Fibroblast of skin of right quadriceps (primary cell): ENCODE data around the gene NEAT1.

Source experiments
- DNase-seq: peaks from one replicate; pipeline ENCODE4 v3.0.0-alpha.2; 2013

NEAT1 gene

DNA sequence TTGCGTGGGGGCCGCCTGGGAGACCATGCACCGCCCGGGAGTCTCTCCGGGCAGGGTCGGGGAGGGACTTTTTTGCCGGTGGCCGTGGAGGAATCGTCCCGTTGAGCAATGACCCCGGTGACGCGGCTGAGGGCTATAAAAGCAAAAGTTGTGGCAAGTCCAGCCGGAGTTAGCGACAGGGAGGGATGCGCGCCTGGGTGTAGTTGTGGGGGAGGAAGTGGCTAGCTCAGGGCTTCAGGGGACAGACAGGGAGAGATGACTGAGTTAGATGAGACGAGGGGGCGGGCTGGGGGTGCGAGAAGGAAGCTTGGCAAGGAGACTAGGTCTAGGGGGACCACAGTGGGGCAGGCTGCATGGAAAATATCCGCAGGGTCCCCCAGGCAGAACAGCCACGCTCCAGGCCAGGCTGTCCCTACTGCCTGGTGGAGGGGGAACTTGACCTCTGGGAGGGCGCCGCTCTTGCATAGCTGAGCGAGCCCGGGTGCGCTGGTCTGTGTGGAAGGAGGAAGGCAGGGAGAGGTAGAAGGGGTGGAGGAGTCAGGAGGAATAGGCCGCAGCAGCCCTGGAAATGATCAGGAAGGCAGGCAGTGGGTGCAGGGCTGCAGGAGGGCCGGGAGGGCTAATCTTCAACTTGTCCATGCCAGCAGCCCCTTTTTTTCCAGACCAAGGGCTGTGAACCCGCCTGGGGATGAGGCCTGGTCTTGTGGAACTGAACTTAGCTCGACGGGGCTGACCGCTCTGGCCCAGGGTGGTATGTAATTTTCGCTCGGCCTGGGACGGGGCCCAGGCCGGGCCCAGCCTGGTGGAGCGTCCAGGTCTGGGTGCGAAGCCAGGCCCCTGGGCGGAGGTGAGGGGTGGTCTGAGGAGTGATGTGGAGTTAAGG lies at the start of gene NEAT1:
TSS of gene NEAT1 (plus strand) at position 166 of the 883 bp plus-strand sequence.
- peak; percentile 96 for DNase-seq

- no peak for DNase-seq
Measured at GRCh38 chr11:65373839-65374580, 48.6 kb upstream of the NEAT1 start.

GRCh38 chr11:65375012-65375411 lies 47.6 kb upstream of the NEAT1 start:
- no peak for DNase-seq

DNA sequence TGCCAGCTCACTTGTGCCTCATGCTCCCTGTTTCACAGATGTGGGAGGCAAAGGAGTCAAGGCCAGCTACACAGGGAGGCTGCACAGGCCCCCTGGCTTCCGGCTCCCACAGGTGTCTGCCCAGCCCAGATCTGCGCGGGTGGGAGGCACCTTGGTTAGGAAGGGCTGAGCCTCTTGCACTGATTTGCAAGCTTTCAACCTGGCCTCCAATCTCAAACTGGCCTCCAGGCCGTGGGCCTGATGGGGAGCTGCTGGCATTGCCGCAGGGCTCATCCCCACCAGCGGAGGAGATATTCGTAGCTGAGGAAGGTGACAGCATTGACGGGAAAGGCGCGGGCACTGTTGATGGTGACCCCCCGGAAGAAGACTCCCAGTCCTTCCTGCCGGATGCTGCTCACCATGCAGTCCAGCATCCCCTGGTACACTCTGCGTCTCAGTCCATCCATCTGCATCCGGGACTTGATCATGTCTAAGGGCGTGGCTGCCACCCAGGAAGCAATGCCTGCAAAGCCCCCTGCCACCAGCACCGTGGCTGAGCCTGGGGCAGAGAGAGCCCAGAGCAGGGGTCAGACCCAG lies 46.4 kb upstream of the NEAT1 start:
- no peak for DNase-seq

DNA sequence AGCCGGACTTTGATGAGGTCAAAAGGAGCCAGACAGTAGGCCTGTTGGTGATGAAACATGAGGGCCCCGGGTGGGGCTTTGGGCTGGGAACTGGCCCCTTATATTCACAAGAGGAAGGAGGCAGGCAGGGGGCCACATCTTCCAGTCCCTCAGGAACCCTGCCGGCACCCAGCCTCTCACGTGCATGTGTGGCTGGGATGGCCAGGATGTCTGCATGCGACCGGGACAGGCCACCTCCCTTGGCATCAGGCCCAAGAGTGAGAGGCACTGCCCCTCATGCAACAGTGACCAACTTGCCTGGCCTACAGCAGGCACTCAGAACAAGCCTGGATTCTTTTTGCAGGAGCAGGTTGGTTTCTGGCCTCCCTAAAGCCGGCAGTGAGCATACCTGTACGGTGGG lies 45.6 kb upstream of the NEAT1 start:
- no peak for DNase-seq

DNA sequence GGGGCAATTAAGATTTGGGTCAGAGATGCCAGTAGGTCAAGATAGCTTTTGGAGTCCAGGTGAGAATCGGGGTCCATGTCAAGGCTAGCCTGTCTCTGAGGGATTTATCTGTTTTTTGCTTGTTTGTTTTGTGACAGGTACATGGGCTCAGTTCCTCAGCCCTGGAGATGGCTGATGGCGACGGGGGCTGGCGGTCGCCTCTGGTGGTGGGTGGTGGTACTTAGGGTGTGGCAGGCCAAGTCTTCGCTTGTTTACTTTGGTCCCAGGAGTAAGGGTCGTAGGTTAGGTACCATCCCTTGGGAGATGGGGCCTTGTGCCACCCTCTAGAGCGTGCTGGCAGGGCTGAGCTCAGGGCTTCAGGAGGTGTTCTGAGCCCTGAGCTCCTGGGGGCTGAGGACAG lies 44.8 kb upstream of the NEAT1 start:
- DNase-seq, result no peak

- no peak for DNase-seq
Measured at GRCh38 chr11:65378208-65378927, 44.2 kb upstream of the NEAT1 start.

- DNase-seq, result no peak
Measured at GRCh38 chr11:65378928-65379638, 43.5 kb upstream of the NEAT1 start.

GRCh38 chr11:65379698-65380459 lies 42.7 kb upstream of the NEAT1 start:
- DNase-seq, result no peak

DNA sequence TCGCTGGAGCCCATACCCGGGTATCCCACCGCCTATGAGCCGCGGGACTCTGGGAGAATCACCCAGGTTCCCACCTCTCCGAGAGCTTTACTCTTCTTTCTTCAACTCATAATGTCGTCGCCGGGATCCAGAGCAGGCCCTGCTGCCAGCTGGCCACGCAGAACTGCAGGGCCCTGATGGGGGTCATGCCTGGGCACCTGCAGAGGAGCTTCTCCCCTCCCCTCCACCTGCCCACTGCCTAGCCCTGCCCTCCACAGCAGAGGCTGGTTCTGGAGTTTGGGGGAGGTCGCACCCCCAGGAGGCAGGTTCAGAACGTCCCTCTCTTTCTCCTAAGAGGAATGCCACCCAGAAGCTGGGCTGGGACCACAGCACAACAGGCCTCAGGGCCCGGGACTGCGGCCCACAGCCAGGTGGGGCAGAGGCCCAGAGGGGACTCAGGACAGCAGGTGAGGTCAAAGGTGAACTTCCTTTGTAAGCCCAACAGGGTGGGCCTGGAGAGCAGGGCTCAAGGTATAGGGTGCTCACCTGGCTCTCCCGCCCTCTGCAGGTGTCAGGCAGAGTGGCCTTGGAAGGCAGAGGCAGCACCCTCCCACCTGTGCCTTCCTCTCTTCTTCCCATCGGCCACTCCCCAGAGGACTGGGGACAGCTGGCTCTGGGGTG lies 42.0 kb upstream of the NEAT1 start:
- DNase-seq, result no peak

DNA sequence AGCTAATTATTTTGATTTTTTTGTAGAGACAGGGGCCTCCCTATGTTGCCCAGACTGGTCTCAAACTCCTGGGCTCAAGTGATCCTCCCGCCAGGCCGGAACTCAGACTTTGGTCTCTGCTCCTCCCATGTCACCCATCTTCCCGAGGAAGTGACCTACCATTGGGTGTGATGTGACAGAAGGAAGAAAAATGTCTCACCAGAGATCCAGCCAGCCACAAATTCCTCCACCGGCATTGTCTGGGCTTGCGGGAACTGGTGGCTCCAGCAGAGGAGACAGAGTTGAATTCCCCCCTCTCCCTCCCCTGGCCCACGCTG lies 40.9 kb upstream of the NEAT1 start:
- peak; percentile 69 for DNase-seq

- peak; percentile 100 for DNase-seq
Measured at GRCh38 chr11:65382033-65382803, 40.4 kb upstream of the NEAT1 start, which contains the start of gene SLC25A45. Gene SLC25A45, minus strand, starts transcription at chr11:65382646. Its CDS starts 695 bp downstream, at chr11:65381951.

DNA sequence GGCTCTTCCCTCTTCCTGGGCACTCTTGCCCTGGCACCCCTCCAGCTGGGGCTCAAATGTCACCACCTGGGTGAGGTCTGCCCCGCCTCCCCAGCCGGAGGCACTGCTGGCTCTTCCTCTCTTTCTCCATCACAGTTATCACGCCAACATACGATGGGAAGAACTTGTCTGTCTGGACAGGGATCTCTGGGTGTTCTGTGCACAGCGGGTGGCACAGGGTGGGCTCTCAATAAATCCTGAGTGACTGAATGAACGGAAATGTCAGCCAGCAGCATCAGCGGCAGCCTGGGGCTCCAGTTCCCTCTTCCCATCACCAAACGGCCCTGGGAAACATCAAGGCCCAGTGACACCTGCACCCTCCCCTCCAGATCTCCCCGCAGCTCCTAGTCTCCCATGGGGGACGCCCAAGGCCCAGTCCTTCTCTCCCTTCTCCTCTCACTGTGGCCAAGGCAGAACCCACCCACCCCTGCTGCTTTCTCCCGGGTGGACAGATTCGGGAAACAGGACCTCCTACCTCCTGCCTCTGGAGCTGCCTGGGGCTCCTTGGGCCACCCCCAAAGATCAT lies 39.7 kb upstream of the NEAT1 start:
- DNase-seq, result no peak

DNA sequence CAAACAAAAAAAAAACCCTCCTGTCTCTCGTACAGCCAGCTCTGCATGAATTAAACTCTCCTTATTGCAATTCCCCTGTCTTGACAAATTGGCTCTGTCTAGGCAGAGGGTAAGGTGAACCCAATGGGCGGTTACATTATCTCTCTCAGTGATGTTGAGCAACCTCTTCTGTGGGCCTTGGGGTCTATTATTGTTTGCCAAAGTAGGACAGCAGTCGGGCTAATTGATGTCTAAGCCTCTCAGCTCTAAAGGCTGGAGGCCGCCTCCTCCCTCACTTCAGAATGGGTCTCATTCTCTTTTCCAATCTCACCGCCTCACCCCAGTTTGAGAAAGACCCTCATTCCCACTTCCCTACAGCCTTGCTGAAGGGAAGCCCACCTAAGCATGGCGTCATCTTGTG lies 38.8 kb upstream of the NEAT1 start:
- DNase-seq, result no peak

DNA sequence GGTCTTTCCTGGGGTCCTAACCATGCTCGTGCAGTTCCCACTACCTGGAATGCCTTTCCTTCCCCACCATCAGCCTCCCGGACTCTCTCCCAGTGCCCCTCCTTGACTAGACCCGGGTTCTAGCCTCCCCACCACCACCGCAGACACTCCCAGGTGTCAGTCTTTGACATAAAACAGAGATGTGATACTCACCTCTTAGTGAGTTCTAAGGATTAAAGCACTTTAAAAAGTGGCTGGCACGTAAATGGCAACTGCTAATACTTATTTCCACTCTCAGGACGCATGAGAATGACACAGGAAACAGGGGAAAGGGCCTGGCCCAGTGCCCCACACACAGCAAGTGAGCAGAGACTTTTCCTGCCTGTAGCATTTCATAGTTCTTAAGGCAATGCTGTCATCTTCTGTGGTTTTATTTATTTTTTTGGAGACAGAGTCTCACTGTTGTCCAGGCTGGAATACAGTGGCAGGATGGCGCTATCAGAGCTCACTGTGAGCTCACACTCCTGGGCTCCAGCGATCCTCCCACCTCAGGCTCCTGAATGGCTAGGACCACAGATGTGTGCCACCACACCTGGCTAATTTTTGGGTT lies 38.2 kb upstream of the NEAT1 start:
- peak; percentile 38 for DNase-seq

- peak; percentile 76 for DNase-seq
Measured at GRCh38 chr11:65386307-65387140, 36.1 kb upstream of the NEAT1 start, which contains the start of gene FRMD8. Gene FRMD8, plus strand, starts transcription at chr11:65386637. Its CDS starts 400 bp downstream, at chr11:65387037.

DNA sequence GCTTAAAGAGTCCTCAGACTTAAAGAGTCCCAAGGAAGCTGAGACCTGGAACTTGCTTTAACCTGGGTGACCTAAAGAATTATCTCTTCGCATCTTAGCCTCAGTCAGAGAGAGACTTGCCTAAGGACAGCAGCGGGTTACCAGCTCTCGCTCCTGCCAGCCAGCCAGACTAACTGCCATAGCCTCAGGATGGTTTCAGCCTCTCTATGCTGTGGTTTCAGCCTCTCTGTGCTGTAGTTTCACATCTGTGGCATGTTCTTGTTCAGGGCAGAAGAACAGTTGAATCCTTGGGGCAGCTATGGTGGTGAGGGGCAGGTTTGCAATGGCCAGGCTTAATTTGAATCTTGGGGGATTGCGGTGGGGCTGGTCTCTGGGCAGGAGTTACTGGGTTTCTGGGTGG lies 33.9 kb upstream of the NEAT1 start:
- DNase-seq, result no peak

GRCh38 chr11:65389294-65389980 lies 33.2 kb upstream of the NEAT1 start:
- DNase-seq, result no peak
